ENCODE measurements around the gene OBSCN.
"Not testable (repeated sequence)": the region's sequence is repeated elsewhere in the genome, so short reads cannot be mapped to it uniquely, and the experiment has no call there.

Gene OBSCN

GRCh38 chr1:228228601-228229074 is 20.8 kb downstream of the OBSCN start:
- no peak for DNase-seq

- DNase-seq, result no peak
These were observed 23.3 kb downstream of the OBSCN start for GRCh38 chr1:228231189-228231588.

GRCh38 chr1:228233136-228233535 is 25.3 kb downstream of the OBSCN start:
- DNase-seq, result no peak

- no peak for DNase-seq
These were observed 27.1 kb downstream of the OBSCN start for GRCh38 chr1:228234921-228235320.

- no peak for DNase-seq
These were observed 28.9 kb downstream of the OBSCN start for GRCh38 chr1:228236744-228237143.

- no peak for DNase-seq
These were observed 30.2 kb downstream of the OBSCN start for GRCh38 chr1:228238007-228238406.

GRCh38 chr1:228238461-228238860 is 30.6 kb downstream of the OBSCN start:
- no peak for DNase-seq

GRCh38 chr1:228240411-228241240 is 32.8 kb downstream of the OBSCN start:
- no peak for DNase-seq

GRCh38 chr1:228241259-228241658 is 33.4 kb downstream of the OBSCN start:
- no peak for DNase-seq

GRCh38 chr1:228242409-228242808 is 34.6 kb downstream of the OBSCN start:
- no peak for DNase-seq

- no peak for DNase-seq
These were observed 35.2 kb downstream of the OBSCN start for GRCh38 chr1:228243093-228243492.

GRCh38 chr1:228243989-228244388 is 36.1 kb downstream of the OBSCN start:
- not testable (repeated sequence) for DNase-seq

GRCh38 chr1:228245111-228245510 is 37.3 kb downstream of the OBSCN start:
- no peak for DNase-seq

- DNase-seq, result no peak
These were observed 38.5 kb downstream of the OBSCN start for GRCh38 chr1:228246216-228246900.

- DNase-seq, result no peak
These were observed 41.9 kb downstream of the OBSCN start for GRCh38 chr1:228249513-228250305.

GRCh38 chr1:228252476-228252875 is 44.6 kb downstream of the OBSCN start:
- DNase-seq, result not testable (repeated sequence)

- no peak for DNase-seq
These were observed 49.0 kb downstream of the OBSCN start for GRCh38 chr1:228256626-228257375.

GRCh38 chr1:228258486-228258885 is 50.6 kb downstream of the OBSCN start:
- no peak for DNase-seq

- DNase-seq, result no peak
These were observed 51.6 kb downstream of the OBSCN start for GRCh38 chr1:228259368-228259894.

GRCh38 chr1:228259951-228260350 is 52.1 kb downstream of the OBSCN start:
- DNase-seq, result no peak

GRCh38 chr1:228261706-228262105 is 53.9 kb downstream of the OBSCN start:
- no peak for DNase-seq

- no peak for DNase-seq
These were observed 54.6 kb downstream of the OBSCN start for GRCh38 chr1:228262475-228262874.
